ENCODE data around the gene OAT.
"Not testable (repeated sequence)": the region's sequence is repeated elsewhere in the genome, so short reads cannot be mapped to it uniquely, and the experiment has no call there.

The OAT gene

GRCh38 chr10:124375691-124376090 lies 43.0 kb downstream of the OAT start:
- DNase-seq, result no peak

GRCh38 chr10:124375353-124375614 lies 43.4 kb downstream of the OAT start:
- no peak for DNase-seq

GRCh38 chr10:124374535-124375352 lies 44.0 kb downstream of the OAT start:
- no peak for DNase-seq

- DNase-seq, result no peak
These were observed 45.8 kb downstream of the OAT start for GRCh38 chr10:124372899-124373298.

- no peak for DNase-seq
These were observed 48.3 kb downstream of the OAT start for GRCh38 chr10:124370426-124370825.

- DNase-seq, result no peak
These were observed 48.7 kb downstream of the OAT start for GRCh38 chr10:124369986-124370385.

GRCh38 chr10:124369533-124369932 lies 49.2 kb downstream of the OAT start:
- DNase-seq, result not testable (repeated sequence)

- DNase-seq, result no peak
These were observed 49.7 kb downstream of the OAT start for GRCh38 chr10:124369066-124369465.

GRCh38 chr10:124367936-124368335 lies 50.8 kb downstream of the OAT start:
- DNase-seq, result no peak

- no peak for DNase-seq
These were observed 51.3 kb downstream of the OAT start for GRCh38 chr10:124367414-124367813.

- DNase-seq, result no peak
These were observed 51.9 kb downstream of the OAT start for GRCh38 chr10:124366825-124367224.

GRCh38 chr10:124366343-124366742 lies 52.4 kb downstream of the OAT start:
- no peak for DNase-seq

GRCh38 chr10:124364674-124365073 lies 54.0 kb downstream of the OAT start:
- no peak for DNase-seq

GRCh38 chr10:124362568-124362967 lies 56.2 kb downstream of the OAT start:
- no peak for DNase-seq

GRCh38 chr10:124359336-124359832 lies 59.3 kb downstream of the OAT start:
- no peak for DNase-seq

GRCh38 chr10:124357561-124357885 lies 61.2 kb downstream of the OAT start:
- DNase-seq, result no peak

- DNase-seq, result no peak
These were observed 61.8 kb downstream of the OAT start for GRCh38 chr10:124356701-124357560.

- no peak for DNase-seq
These were observed 64.0 kb downstream of the OAT start for GRCh38 chr10:124354411-124355382.

- no peak for DNase-seq
These were observed 64.8 kb downstream of the OAT start for GRCh38 chr10:124353896-124354295.

GRCh38 chr10:124353091-124353815 lies 65.5 kb downstream of the OAT start:
- DNase-seq, result no peak

- DNase-seq, result no peak
These were observed 67.1 kb downstream of the OAT start for GRCh38 chr10:124351481-124352220.

GRCh38 chr10:124350806-124351205 lies 67.9 kb downstream of the OAT start:
- DNase-seq, result no peak
